OCI-LY1 (cell line): ENCODE measurements around the gene NXN.

Source experiments
- CTCF ChIP-seq: fragments of 200-600 bp; sonication (generic), shearing (Covaris generic); IDR thresholded peaks from 2 replicates; pipeline ENCODE4 v1.5.1; 2017; ENCODE audit warnings: mild to moderate bottlenecking, antibody characterized with exemption, low read length, moderate library complexity, mixed read lengths
- EZH2 ChIP-seq: fragments of 200-600 bp; sonication (generic), shearing (Covaris generic); IDR thresholded peaks from 2 replicates; pipeline ENCODE4 v1.8.0; 2017; ENCODE audit warnings: borderline replicate concordance, mixed run types, mild to moderate bottlenecking, antibody characterized with exemption, low read length, moderate library complexity, mixed read lengths

- TF ChIP-seq EZH2: no peak
- TF ChIP-seq CTCF: no peak
Measured at GRCh38 chr17:830950-831349, 148.6 kb downstream of the NXN start.
